Measurements from ENCODE around the gene DCHS1. TPM values are rescaled to one million over a fixed set of nuclear protein-coding genes. Genes with fewer than 3 reads are reported as not detected.

Gene DCHS1
- total and polyA plus RNA-seq, 2 of the 13 experiments (the other 11 are each of a cell fraction or from before 2014, with no cell fraction given): under 0.01 to 0.03 TPM

DNA sequence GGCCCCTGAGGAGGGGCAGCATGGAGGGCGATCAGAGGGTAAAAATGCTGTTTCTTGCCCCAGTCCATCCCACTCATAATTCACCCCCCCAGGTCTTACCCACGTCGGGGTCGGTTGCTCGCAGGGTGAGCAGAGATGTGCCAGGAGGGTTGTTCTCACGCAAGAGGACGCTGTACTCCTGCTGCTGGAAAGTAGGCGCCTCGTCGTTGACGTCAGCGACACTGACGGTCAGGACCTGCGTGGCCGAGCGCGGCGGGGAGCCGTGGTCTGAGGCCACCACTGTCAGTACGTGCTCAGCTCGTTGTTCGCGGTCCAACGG is 26.1 kb downstream of the DCHS1 start:
- no TSS peak for BruUV-seq (replicated peaks)
- Histone ChIP-seq H3K36me3 (replicated peaks in 1 of 2; ENCODE audit: control insufficient read depth in 1 of 2, insufficient read depth in 2 of 2, low read length in 2 of 2) (no peaks in the 10 kb centered on the region), H3K4me2 (ENCODE audit: low read depth, low read length) (no peak overlapping the region), H3K27ac (ENCODE audit: extremely low read length, insufficient read depth, low read length) (no peak overlapping the region), H2AFZ (ENCODE audit: low read length) (no peak overlapping the region), H4K20me1 (ENCODE audit: insufficient read depth, low read length) (no peaks in the 10 kb centered on the region), H3K9ac (ENCODE audit: insufficient read depth, low read depth, low read length) (no peak overlapping the region), H3K9me3 (ENCODE audit: low read length) (no peaks in the 10 kb centered on the region), H3K4me1 (ENCODE audit: insufficient read depth, low read length) (peaks cover 24% of the 10 kb centered on the region), H3K4me3 (replicated peaks in 1 of 3; ENCODE audit: insufficient read depth in 1 of 3, low read depth in 2 of 3, low read length in 3 of 3) (no peak overlapping the region), H3K27me3 (ENCODE audit: control insufficient read depth in 1 of 2, insufficient read depth in 2 of 2, low read length in 2 of 2) (peaks cover 12 to 72% of the 10 kb centered on the region in 2 experiments; a peak in 4 of 5 replicates), H3K79me2 (ENCODE audit: insufficient read depth, low read length) (no peaks in the 10 kb centered on the region)
- intact Hi-C loops (cut with micrococcal nuclease; ENCODE audit: unreplicated experiment) (no loop called here), in situ Hi-C loops (cut with HindIII; ENCODE audit: extremely low pct_ligation_motif_present, low pct_unique_long_range_greater_than_20kb) (no loop called here)
- FAIRE-seq: no peak
- DNase-seq (ENCODE audit: low spot score): no peak
- ChIA-PET POLR2A (no interaction called here), CTCF (ENCODE audit: low intra/inter-chr PET ratio, low total read pairs) (no interaction called here)
- TF ChIP-seq PRMT3 (CRISPR knock-in tag; IDR thresholded peaks at IDR 0.05; ENCODE audit: borderline replicate concordance, low read depth) (no peak), BRCA1 (CRISPR knock-in tag; IDR thresholded peaks at IDR 0.05) (no peak), ZNF615 (CRISPR knock-in tag; IDR thresholded peaks at IDR 0.05; ENCODE audit: borderline replicate concordance) (no peak), HNRNPL (IDR thresholded peaks at IDR 0.05; ENCODE audit: low read depth, low read length) (no peak), CEBPG (CRISPR knock-in tag; IDR thresholded peaks at IDR 0.05) (no peak), TSC22D2 (CRISPR knock-in tag; IDR thresholded peaks at IDR 0.05; ENCODE audit: borderline replicate concordance) (no peak), ZC3H4 (CRISPR knock-in tag; IDR thresholded peaks at IDR 0.05; ENCODE audit: borderline replicate concordance) (no peak), TEAD2 (CRISPR knock-in tag; IDR thresholded peaks at IDR 0.05) (no peak), NONO (IDR thresholded peaks at IDR 0.05) (no peak), NONO (CRISPR knock-in tag; conservative IDR thresholded peaks at IDR 0.05) (no peak), PPARG (CRISPR knock-in tag; conservative IDR thresholded peaks at IDR 0.05) (no peak)
- TF ChIP-seq, protein P1, sequence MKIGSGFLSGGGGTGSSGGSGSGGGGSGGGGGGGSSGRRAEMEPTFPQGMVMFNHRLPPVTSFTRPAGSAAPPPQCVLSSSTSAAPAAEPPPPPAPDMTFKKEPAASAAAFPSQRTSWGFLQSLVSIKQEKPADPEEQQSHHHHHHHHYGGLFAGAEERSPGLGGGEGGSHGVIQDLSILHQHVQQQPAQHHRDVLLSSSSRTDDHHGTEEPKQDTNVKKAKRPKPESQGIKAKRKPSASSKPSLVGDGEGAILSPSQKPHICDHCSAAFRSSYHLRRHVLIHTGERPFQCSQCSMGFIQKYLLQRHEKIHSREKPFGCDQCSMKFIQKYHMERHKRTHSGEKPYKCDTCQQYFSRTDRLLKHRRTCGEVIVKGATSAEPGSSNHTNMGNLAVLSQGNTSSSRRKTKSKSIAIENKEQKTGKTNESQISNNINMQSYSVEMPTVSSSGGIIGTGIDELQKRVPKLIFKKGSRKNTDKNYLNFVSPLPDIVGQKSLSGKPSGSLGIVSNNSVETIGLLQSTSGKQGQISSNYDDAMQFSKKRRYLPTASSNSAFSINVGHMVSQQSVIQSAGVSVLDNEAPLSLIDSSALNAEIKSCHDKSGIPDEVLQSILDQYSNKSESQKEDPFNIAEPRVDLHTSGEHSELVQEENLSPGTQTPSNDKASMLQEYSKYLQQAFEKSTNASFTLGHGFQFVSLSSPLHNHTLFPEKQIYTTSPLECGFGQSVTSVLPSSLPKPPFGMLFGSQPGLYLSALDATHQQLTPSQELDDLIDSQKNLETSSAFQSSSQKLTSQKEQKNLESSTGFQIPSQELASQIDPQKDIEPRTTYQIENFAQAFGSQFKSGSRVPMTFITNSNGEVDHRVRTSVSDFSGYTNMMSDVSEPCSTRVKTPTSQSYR (CRISPR knock-in tag; IDR thresholded peaks at IDR 0.05; ENCODE audit: borderline replicate concordance): no peak
- TF ChIP-seq, protein P2, sequence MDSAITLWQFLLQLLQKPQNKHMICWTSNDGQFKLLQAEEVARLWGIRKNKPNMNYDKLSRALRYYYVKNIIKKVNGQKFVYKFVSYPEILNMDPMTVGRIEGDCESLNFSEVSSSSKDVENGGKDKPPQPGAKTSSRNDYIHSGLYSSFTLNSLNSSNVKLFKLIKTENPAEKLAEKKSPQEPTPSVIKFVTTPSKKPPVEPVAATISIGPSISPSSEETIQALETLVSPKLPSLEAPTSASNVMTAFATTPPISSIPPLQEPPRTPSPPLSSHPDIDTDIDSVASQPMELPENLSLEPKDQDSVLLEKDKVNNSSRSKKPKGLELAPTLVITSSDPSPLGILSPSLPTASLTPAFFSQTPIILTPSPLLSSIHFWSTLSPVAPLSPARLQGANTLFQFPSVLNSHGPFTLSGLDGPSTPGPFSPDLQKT (CRISPR knock-in tag; IDR thresholded peaks at IDR 0.05; ENCODE audit: borderline replicate concordance): no peak
- TF ChIP-seq, protein P3, sequence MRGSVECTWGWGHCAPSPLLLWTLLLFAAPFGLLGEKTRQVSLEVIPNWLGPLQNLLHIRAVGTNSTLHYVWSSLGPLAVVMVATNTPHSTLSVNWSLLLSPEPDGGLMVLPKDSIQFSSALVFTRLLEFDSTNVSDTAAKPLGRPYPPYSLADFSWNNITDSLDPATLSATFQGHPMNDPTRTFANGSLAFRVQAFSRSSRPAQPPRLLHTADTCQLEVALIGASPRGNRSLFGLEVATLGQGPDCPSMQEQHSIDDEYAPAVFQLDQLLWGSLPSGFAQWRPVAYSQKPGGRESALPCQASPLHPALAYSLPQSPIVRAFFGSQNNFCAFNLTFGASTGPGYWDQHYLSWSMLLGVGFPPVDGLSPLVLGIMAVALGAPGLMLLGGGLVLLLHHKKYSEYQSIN (CRISPR knock-in tag; IDR thresholded peaks at IDR 0.05; ENCODE audit: borderline replicate concordance): no peak
- WGBS (ENCODE audit: low lambda C conversion rate): 89% methylated on average over 18 of the region's 24 CpGs
- ATAC-seq: no peak
